Endothelial cell of umbilical vein (primary cell): ENCODE results near the gene POLR2F. TPM values are rescaled to one million over a fixed set of nuclear protein-coding genes. Genes with fewer than 3 reads are reported as not detected.

Experiments used
- BruUV-seq: library from RNA; stranded (reverse); fragments of 400-500 nt; replicated peaks from 2 replicates; lab custom pipeline; 2021; lab: Mats Ljungman, UMichigan
- CTCF ChIA-PET: fragments of 300-600, 350-600 bp; sonication (Branson Sonifier 250); formaldehyde crosslinking; loops from one replicate; lab custom pipeline; 2021; ENCODE audit warnings: antibody characterized with exemption, inconsistent platforms; lab: Charles Lee
- POLR2A ChIA-PET: fragments of 300-600, 350-600 bp; sonication (Branson Sonifier 250); formaldehyde crosslinking; loops from one replicate; lab custom pipeline; 2021; ENCODE audit warnings: antibody characterized with exemption, inconsistent platforms; lab: Charles Lee
- DNase-seq: peaks from one replicate; pipeline ENCODE4 v3.0.0-alpha.2; 2011; ENCODE audit warnings: low read depth, low spot score
- FAIRE-seq: peaks from 2 replicates; lab custom pipeline; 2011; peaks lifted over from hg19 to GRCh38; lab: Jason Lieb, UNC
- H2AFZ ChIP-seq: 2 replicates; pipeline ENCODE4 v1.6.0; 2012; ENCODE audit warnings: low read depth, low read length, control low read depth, inconsistent platforms
- H3K27ac ChIP-seq: 2 replicates; pipeline ENCODE4 v1.5.1; 2011; ENCODE audit warnings: low read depth, mild to moderate bottlenecking, control low read depth, low read length, moderate library complexity; ENCODE audit not compliant: insufficient read depth
- H3K27me3 ChIP-seq, 2 experiments: 2 replicates each; pipeline versions ENCODE4 v1.6.0 to v1.6.1; 2011; ENCODE audit warnings: low read length in 2 of 2, mixed read lengths in 1 of 2; ENCODE audit not compliant: control insufficient read depth in 2 of 2, insufficient read depth in 2 of 2
- H3K36me3 ChIP-seq, 2 experiments: 2 replicates in 1 of 2; 3 replicates in 1 of 2; pipeline ENCODE4 v1.5.1; 2011; ENCODE audit warnings: low read length in 2 of 2, mild to moderate bottlenecking in 1 of 2, moderate library complexity in 1 of 2; ENCODE audit not compliant: control insufficient read depth in 2 of 2, insufficient read depth in 2 of 2; ENCODE audit errors: extremely low read depth in 1 of 2
- H3K4me1 ChIP-seq: 3 replicates; pipeline ENCODE4 v1.5.1; 2011; ENCODE audit warnings: mild to moderate bottlenecking, low read length; ENCODE audit not compliant: control insufficient read depth, insufficient read depth; ENCODE audit errors: extremely low read depth
- H3K4me2 ChIP-seq: 2 replicates; pipeline ENCODE4 v1.6.1; 2011; ENCODE audit warnings: low read length, control low read depth, mixed read lengths; ENCODE audit not compliant: insufficient read depth
- H3K4me3 ChIP-seq, 3 experiments: fragments of 200-600 bp in 1 of 3; sonication (generic), shearing (Covaris generic) in 1 of 3; replicated peaks in 1 of 3; 2 replicates each; pipeline ENCODE4 v1.5.1; 2011 to 2016; ENCODE audit warnings: control low read depth in 3 of 3, low read length in 3 of 3, mild to moderate bottlenecking in 2 of 3, inconsistent platforms in 1 of 3, low read depth in 1 of 3, moderate library complexity in 1 of 3; ENCODE audit not compliant: insufficient read depth in 1 of 3
- H3K79me2 ChIP-seq: 2 replicates; pipeline ENCODE4 v1.6.0; 2012; ENCODE audit warnings: low read length, inconsistent platforms; ENCODE audit not compliant: control insufficient read depth, insufficient read depth
- H3K9ac ChIP-seq: replicated peaks from 2 replicates; pipeline ENCODE3; 2011; ENCODE audit warnings: low read length, control low read depth; ENCODE audit not compliant: insufficient read depth; ENCODE audit errors: extremely low read depth
- H3K9me1 ChIP-seq: replicated peaks from 3 replicates; pipeline ENCODE4 v1.6.0; 2011; ENCODE audit warnings: mild to moderate bottlenecking, low read length; ENCODE audit not compliant: control insufficient read depth, insufficient read depth; ENCODE audit errors: extremely low read depth
- H3K9me3 ChIP-seq: replicated peaks from 2 replicates; pipeline ENCODE4 v1.5.1; 2012; ENCODE audit warnings: low read length, inconsistent platforms; ENCODE audit not compliant: control insufficient read depth, insufficient read depth
- H4K20me1 ChIP-seq: replicated peaks from 2 replicates; pipeline ENCODE3; 2011; ENCODE audit warnings: mild to moderate bottlenecking, low read length; ENCODE audit not compliant: control insufficient read depth, insufficient read depth; ENCODE audit errors: extremely low read depth
- EZH2 ChIP-seq: IDR thresholded peaks from 2 replicates; pipeline ENCODE4 v1.6.1; 2012; ENCODE audit warnings: borderline replicate concordance, low read depth, mild to moderate bottlenecking, moderate library complexity, low read length, inconsistent platforms; ENCODE audit not compliant: severe bottlenecking
- FOS ChIP-seq: IDR thresholded peaks from 2 replicates; pipeline ENCODE4 v1.6.1; 2011; ENCODE audit warnings: mild to moderate bottlenecking, low read length, moderate library complexity, borderline replicate concordance; ENCODE audit not compliant: insufficient read depth
- GATA2 ChIP-seq: IDR thresholded peaks from 2 replicates; pipeline ENCODE4 v1.7.0; 2011; ENCODE audit warnings: low read depth, mild to moderate bottlenecking, moderate library complexity, mixed read lengths, low read length; ENCODE audit not compliant: insufficient read length, insufficient read depth
- JUN ChIP-seq: IDR thresholded peaks from 2 replicates; pipeline ENCODE4 v1.6.1; 2011; ENCODE audit warnings: borderline replicate concordance, low read depth; ENCODE audit not compliant: insufficient read length, insufficient read depth
- MYC ChIP-seq: IDR thresholded peaks from one replicate; pipeline ENCODE4 v1.6.1; 2011; ENCODE audit warnings: mild to moderate bottlenecking, low read depth, low read length
- POLR2A ChIP-seq: IDR thresholded peaks from 2 replicates; pipeline ENCODE4 v1.6.1; 2012; ENCODE audit warnings: low read depth, mild to moderate bottlenecking, control low read depth, low read length
- POLR2AphosphoS5 ChIP-seq: IDR thresholded peaks from 2 replicates; pipeline ENCODE4 v1.6.1; 2012; ENCODE audit warnings: low read depth, mild to moderate bottlenecking, control low read depth, low read length, moderate library complexity; ENCODE audit not compliant: insufficient read depth
- dilution Hi-C: fragments of 300-500 bp; cut with MboI; formaldehyde crosslinking; loops from one replicate; pipeline ENCODE4 v1.15.0; 2019; ENCODE audit warnings: low sequenced_read_pairs; ENCODE audit not compliant: extremely low pct_ligation_motif_present
- intact Hi-C: fragments of 100-400 bp; cut with micrococcal nuclease; formaldehyde crosslinking; loops from one replicate; pipeline ENCODE4 v1.10.0; 2022
- polyA plus RNA-seq, 4 experiments: library from polyadenylated mRNA; depleted of rRNA in 3 of 4; stranded (reverse) in 3 of 4; unstranded in 1 of 4; fragments of >200 nt; gene quantifications; 2 replicates each; pipeline versions ENCODE4 v1.2.1 to v1.2.3, GENCODE V29; 2011 to 2012; ENCODE audit warnings: missing spikeins in 1 of 4
- total RNA-seq: library from RNA; stranded (reverse); gene quantifications from 2 replicates; pipeline ENCODE4 v1.2.3, GENCODE V29; 2021
- TF ChIP-seq, protein P1 (sequence below): IDR thresholded peaks from 2 replicates; pipeline ENCODE4 v1.6.1; 2011; ENCODE audit not compliant: insufficient read depth, insufficient read length
- TF ChIP-seq, protein P2 (sequence below), 2 donors: IDR thresholded peaks; 1 replicate in 1 of 2; 2 replicates in 1 of 2; pipeline ENCODE4 v1.5.1; 2011; ENCODE audit warnings: low read length in 2 of 2, mild to moderate bottlenecking in 2 of 2, moderate library complexity in 2 of 2, control low read depth in 1 of 2, inconsistent platforms in 1 of 2, low read depth in 1 of 2; ENCODE audit not compliant: insufficient read depth in 1 of 2; ENCODE audit errors: extremely low read depth in 1 of 2

The POLR2F gene
- total and polyA plus RNA-seq, 2 donors (not counting 3 experiments of a cell fraction or from before 2014, with no cell fraction given): 106 to 112 TPM

DNA sequence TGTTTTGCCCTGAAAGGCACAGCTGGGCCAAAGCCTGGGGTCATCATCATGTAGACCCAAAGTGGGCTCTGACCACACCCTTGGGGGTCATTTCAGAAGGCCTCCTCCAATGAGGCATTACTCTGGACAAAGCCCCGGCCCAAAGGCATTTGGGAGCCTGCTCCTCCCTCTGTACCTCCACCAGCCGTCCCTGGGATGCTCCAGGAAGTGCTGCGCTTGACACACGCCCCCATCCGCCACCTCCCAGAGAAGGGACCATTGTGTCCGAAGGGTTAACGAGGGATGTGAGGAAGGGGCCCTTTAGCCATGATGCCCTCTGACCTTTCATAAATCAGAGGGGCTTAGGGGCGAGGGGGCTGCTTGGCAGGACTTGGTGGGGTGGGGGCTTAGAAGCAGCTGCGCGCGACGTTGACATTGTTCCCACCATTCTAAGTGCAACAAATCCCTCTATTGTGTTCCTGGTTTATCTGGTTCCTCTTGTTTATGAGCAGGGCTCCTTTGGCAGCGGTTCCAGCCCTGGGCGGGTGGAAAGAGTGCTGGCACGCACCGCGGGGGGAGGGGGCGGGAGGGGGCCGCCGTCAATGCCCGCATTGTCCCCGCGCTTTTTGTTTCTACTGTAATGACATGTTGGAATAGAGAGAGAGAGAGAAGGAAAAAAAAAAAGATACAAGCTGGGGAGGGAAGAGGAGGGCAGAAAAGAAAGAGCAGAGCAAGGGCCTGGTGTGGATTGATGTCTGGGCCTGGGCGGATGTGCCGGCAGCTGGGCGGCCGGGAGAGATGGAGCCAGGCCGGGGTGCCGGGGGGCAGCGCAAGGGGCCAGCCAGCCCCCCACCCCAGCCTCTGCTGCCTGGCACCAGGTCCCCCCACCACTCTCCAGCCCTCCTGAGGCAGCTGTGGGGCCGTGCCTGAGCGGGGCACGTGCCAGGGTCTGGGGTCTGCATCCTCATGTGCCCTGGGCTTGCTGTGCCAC lies 63.0 kb downstream of the POLR2F start:
- TF ChIP-seq, protein P1, sequence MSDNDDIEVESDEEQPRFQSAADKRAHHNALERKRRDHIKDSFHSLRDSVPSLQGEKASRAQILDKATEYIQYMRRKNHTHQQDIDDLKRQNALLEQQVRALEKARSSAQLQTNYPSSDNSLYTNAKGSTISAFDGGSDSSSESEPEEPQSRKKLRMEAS: no peak
- TF ChIP-seq EZH2 (no peak), GATA2 (no peak), POLR2A (no peak), MYC (no peak), JUN (no peak), POLR2AphosphoS5 (no peak), FOS (no peak)
- TF ChIP-seq, protein P2, sequence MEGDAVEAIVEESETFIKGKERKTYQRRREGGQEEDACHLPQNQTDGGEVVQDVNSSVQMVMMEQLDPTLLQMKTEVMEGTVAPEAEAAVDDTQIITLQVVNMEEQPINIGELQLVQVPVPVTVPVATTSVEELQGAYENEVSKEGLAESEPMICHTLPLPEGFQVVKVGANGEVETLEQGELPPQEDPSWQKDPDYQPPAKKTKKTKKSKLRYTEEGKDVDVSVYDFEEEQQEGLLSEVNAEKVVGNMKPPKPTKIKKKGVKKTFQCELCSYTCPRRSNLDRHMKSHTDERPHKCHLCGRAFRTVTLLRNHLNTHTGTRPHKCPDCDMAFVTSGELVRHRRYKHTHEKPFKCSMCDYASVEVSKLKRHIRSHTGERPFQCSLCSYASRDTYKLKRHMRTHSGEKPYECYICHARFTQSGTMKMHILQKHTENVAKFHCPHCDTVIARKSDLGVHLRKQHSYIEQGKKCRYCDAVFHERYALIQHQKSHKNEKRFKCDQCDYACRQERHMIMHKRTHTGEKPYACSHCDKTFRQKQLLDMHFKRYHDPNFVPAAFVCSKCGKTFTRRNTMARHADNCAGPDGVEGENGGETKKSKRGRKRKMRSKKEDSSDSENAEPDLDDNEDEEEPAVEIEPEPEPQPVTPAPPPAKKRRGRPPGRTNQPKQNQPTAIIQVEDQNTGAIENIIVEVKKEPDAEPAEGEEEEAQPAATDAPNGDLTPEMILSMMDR (IDR thresholded peaks at IDR 0.05; ENCODE audit: extremely low read depth in 1 of 2, insufficient read depth in 1 of 2, low read depth in 1 of 2, low read length in 2 of 2): no peak
- no peak overlapping the region for H3K4me3 ChIP-seq
- ChIA-PET POLR2A (no interaction called here), CTCF (interaction anchor here (1.4 kb wide), 1 partner anchor 36 kb away, joined by 10 read pairs; no protein-coding TSS in a partner anchor)
- peak; percentile 74 for DNase-seq
- no peaks in the 10 kb centered on the region for H3K9me3 ChIP-seq
- dilution Hi-C loops: no loop called here
- peaks cover 12% of the 10 kb centered on the region for H3K4me1 ChIP-seq
- no TSS peak for BruUV-seq
- no peak overlapping the region for H3K4me2 ChIP-seq
- peak overlapping the region; percentile 74 for H2AFZ ChIP-seq
- H3K27me3 ChIP-seq: no peaks in the 10 kb centered on the region
- no peak overlapping the region for H3K9ac ChIP-seq
- H3K79me2 ChIP-seq: no peaks in the 10 kb centered on the region
- no peaks in the 10 kb centered on the region for H3K36me3 ChIP-seq
- H3K27ac ChIP-seq: no peak overlapping the region
- H3K9me1 ChIP-seq: no peaks in the 10 kb centered on the region
- H4K20me1 ChIP-seq: no peaks in the 10 kb centered on the region
- intact Hi-C loops: no loop called here
- FAIRE-seq: no peak
